Measurements from ENCODE around the gene CSMD2. TPM values are rescaled to one million over a fixed set of nuclear protein-coding genes. Genes with fewer than 3 reads are reported as not detected.
"Not testable (repeated sequence)": the region's sequence is repeated elsewhere in the genome, so short reads cannot be mapped to it uniquely, and the experiment has no call there.

The CSMD2 gene
- total and polyA plus RNA-seq, 2 of the 4 experiments (the other 2 are of a cell fraction): under 0.01 to 0.36 TPM

- Histone ChIP-seq H4K5ac (ENCODE audit: low read depth, low read length) (no peak overlapping the region), H3K23ac (ENCODE audit: low read depth, low read length) (no peak overlapping the region), H3K79me1 (ENCODE audit: low read depth in 1 of 2, low read length in 2 of 2) (no peaks in the 10 kb centered on the region), H3K27ac (ENCODE audit: insufficient read depth, low read length) (no peak overlapping the region), H3K4ac (ENCODE audit: low read depth, low read length) (no peak overlapping the region), H3K4me1 (ENCODE audit: control insufficient read depth, insufficient read depth, low read length) (no peaks in the 10 kb centered on the region), H4K91ac (ENCODE audit: insufficient read depth, low read depth, low read length) (no peak overlapping the region), H4K8ac (ENCODE audit: low read depth in 2 of 2, low read length in 2 of 2) (no peak overlapping the region), H2BK20ac (ENCODE audit: low read depth, low read length) (no peak overlapping the region), H2AFZ (replicated peaks; ENCODE audit: low read length, poor library complexity) (no peak overlapping the region), H2BK15ac (ENCODE audit: low read depth, low read length) (no peak overlapping the region), H3K14ac (replicated peaks; ENCODE audit: low read depth, low read length) (no peak overlapping the region), H3K27me3 (ENCODE audit: control insufficient read depth, insufficient read depth, low read length) (no peaks in the 10 kb centered on the region), H3K36me3 (ENCODE audit: control insufficient read depth, insufficient read depth, low read length) (no peaks in the 10 kb centered on the region), H3K56ac (ENCODE audit: extremely low read depth, insufficient read depth, low read length) (no peak overlapping the region), H3K9me3 (ENCODE audit: control insufficient read depth, insufficient read depth, low read length) (peaks cover 26% of the 10 kb centered on the region), H3K9ac (ENCODE audit: low read depth, low read length) (no peak overlapping the region), H3K18ac (ENCODE audit: low read depth, low read length) (no peak overlapping the region), H2BK120ac (ENCODE audit: low read depth, low read length) (no peak overlapping the region), H2AK5ac (ENCODE audit: low read depth, low read length) (no peak overlapping the region), H3K9me1 (ENCODE audit: insufficient read depth, low read length) (no peaks in the 10 kb centered on the region), H3K4me2 (ENCODE audit: low read depth, low read length) (no peak overlapping the region), H3K4me3 (ENCODE audit: insufficient read depth, low read depth, low read length) (no peak overlapping the region), H2AK9ac (replicated peaks; ENCODE audit: low read depth, low read length, poor library complexity) (no peak overlapping the region), H2BK5ac (ENCODE audit: low read depth, low read length, poor library complexity, severe bottlenecking) (no peak overlapping the region), H4K20me1 (ENCODE audit: insufficient read depth, low read length) (no peaks in the 10 kb centered on the region)
- TF ChIP-seq ELK1 (IDR thresholded peaks at IDR 0.05; ENCODE audit: borderline replicate concordance, low read depth, low read length) (no peak), RFX5 (IDR thresholded peaks at IDR 0.05; ENCODE audit: low read depth, low read length) (no peak), NFE2L2 (IDR thresholded peaks at IDR 0.05; ENCODE audit: low read depth, low read length) (no peak), CHD1 (IDR thresholded peaks at IDR 0.05; ENCODE audit: low read depth, low read length) (no peak)
- no CpG with 5 or more reads among the region's 2 CpGs for WGBS, 2 experiments (ENCODE audit: extremely low coverage in 2 of 2, insufficient read length in 1 of 2)
- intact Hi-C loops (cut with micrococcal nuclease) (no loop called here), dilution Hi-C loops (cut with HindIII; ENCODE audit: low sequenced_read_pairs, unreplicated experiment) (no loop called here), in situ Hi-C loops (cut with MboI; ENCODE audit: low sequenced_read_pairs) (no loop called here)
- POLR2A ChIA-PET (ENCODE audit: unreplicated experiment): no interaction called here
- no peak for ATAC-seq (ENCODE audit: low read depth)
- no TSS peak for BruUV-seq (replicated peaks)
- DNase-seq: no peak
- CTCF ChIA-PET: no interaction called here
These were observed 146.7 kb downstream of the CSMD2 start for GRCh38 chr1:34018285-34018684.

- peaks cover 30% of the 10 kb centered on the region for H3K9me3 ChIP-seq (ENCODE audit: control insufficient read depth, insufficient read depth, low read length)
- H2AK5ac ChIP-seq (ENCODE audit: low read depth, low read length); H2BK120ac ChIP-seq (ENCODE audit: low read depth, low read length); H3K9me1 ChIP-seq (ENCODE audit: insufficient read depth, low read length); H2BK5ac ChIP-seq (ENCODE audit: low read depth, low read length, poor library complexity, severe bottlenecking); H3K4ac ChIP-seq (ENCODE audit: low read depth, low read length); H4K20me1 ChIP-seq (ENCODE audit: insufficient read depth, low read length); H4K91ac ChIP-seq (ENCODE audit: insufficient read depth, low read depth, low read length); intact Hi-C loops (cut with micrococcal nuclease); CTCF ChIA-PET; DNase-seq; ATAC-seq (ENCODE audit: low read depth); H3K56ac ChIP-seq (ENCODE audit: extremely low read depth, insufficient read depth, low read length); H2AK9ac ChIP-seq (replicated peaks; ENCODE audit: low read depth, low read length, poor library complexity); H3K27me3 ChIP-seq (ENCODE audit: control insufficient read depth, insufficient read depth, low read length); H3K27ac ChIP-seq (ENCODE audit: insufficient read depth, low read length); H4K8ac ChIP-seq (ENCODE audit: low read depth in 2 of 2, low read length in 2 of 2); H2BK15ac ChIP-seq (ENCODE audit: low read depth, low read length); H3K79me1 ChIP-seq (ENCODE audit: low read depth in 1 of 2, low read length in 2 of 2); H3K23ac ChIP-seq (ENCODE audit: low read depth, low read length); H2AFZ ChIP-seq (replicated peaks; ENCODE audit: low read length, poor library complexity); H3K14ac ChIP-seq (replicated peaks; ENCODE audit: low read depth, low read length); H3K4me3 ChIP-seq (ENCODE audit: insufficient read depth, low read depth, low read length); H3K4me2 ChIP-seq (ENCODE audit: low read depth, low read length); H4K5ac ChIP-seq (ENCODE audit: low read depth, low read length); H3K36me3 ChIP-seq (ENCODE audit: control insufficient read depth, insufficient read depth, low read length); BruUV-seq (replicated peaks); H3K9ac ChIP-seq (ENCODE audit: low read depth, low read length); H3K18ac ChIP-seq (ENCODE audit: low read depth, low read length); H3K4me1 ChIP-seq (ENCODE audit: control insufficient read depth, insufficient read depth, low read length); in situ Hi-C loops (cut with MboI; ENCODE audit: low sequenced_read_pairs); H2BK20ac ChIP-seq (ENCODE audit: low read depth, low read length); dilution Hi-C loops (cut with HindIII; ENCODE audit: low sequenced_read_pairs, unreplicated experiment); POLR2A ChIA-PET (ENCODE audit: unreplicated experiment): not testable (repeated sequence)
- WGBS, 2 experiments (ENCODE audit: extremely low coverage in 2 of 2, insufficient read length in 1 of 2): no CpG with 5 or more reads among the region's 3 CpGs
These were observed 148.7 kb downstream of the CSMD2 start for GRCh38 chr1:34016281-34016680.
